GM23248 (cell line): Measurements from ENCODE around the gene EVX2. TPM values are rescaled to one million over a fixed set of nuclear protein-coding genes. Genes with fewer than 3 reads are reported as not detected.

ENCODE experiments used
- DNase-seq: peaks from one replicate; pipeline ENCODE4 v3.0.0-alpha.2; 2015
- H2AFZ ChIP-seq: fragments of 200-600 bp; sonication (generic); 2 replicates; pipeline ENCODE4 v1.6.1; 2016; ENCODE audit warnings: antibody characterized with exemption
- H3F3A ChIP-seq: fragments of 200-600 bp; sonication (generic); 2 replicates; pipeline ENCODE4 v1.6.1; 2016; ENCODE audit warnings: mild to moderate bottlenecking, antibody characterized with exemption, mixed run types; ENCODE audit not compliant: insufficient read depth
- H3K27ac ChIP-seq: fragments of 200-600 bp; sonication (generic); 2 replicates; pipeline ENCODE4 v1.5.1; 2016; ENCODE audit warnings: mild to moderate bottlenecking
- H3K27me3 ChIP-seq: fragments of 200-600 bp; sonication (generic); replicated peaks from 2 replicates; pipeline ENCODE4 v1.6.1; 2016; ENCODE audit warnings: mild to moderate bottlenecking; ENCODE audit not compliant: insufficient read depth
- H3K36me3 ChIP-seq: fragments of 200-600 bp; sonication (generic); 2 replicates; pipeline ENCODE4 v1.6.1; 2016; ENCODE audit warnings: low read depth, mild to moderate bottlenecking
- H3K4me1 ChIP-seq: fragments of 200-600 bp; sonication (generic); 2 replicates; pipeline ENCODE4 v1.6.1; 2016; ENCODE audit warnings: mild to moderate bottlenecking; ENCODE audit not compliant: insufficient read depth
- H3K4me2 ChIP-seq: fragments of 200-600 bp; sonication (generic); one replicate; pipeline ENCODE4 v1.6.1; 2016; ENCODE audit warnings: mild to moderate bottlenecking; ENCODE audit not compliant: unreplicated experiment
- H3K4me3 ChIP-seq: fragments of 200-600 bp; sonication (generic); 2 replicates; pipeline ENCODE4 v1.5.1; 2016; ENCODE audit warnings: mild to moderate bottlenecking
- H3K79me2 ChIP-seq: fragments of 200-600 bp; sonication (generic); 2 replicates; pipeline ENCODE4 v1.6.1; 2016; ENCODE audit warnings: mild to moderate bottlenecking; ENCODE audit not compliant: insufficient read depth
- H3K9ac ChIP-seq: fragments of 200-600 bp; sonication (generic); 2 replicates; pipeline ENCODE4 v1.6.1; 2016; ENCODE audit warnings: mild to moderate bottlenecking
- H3K9me2 ChIP-seq: fragments of 200-600 bp; sonication (generic); 2 replicates; pipeline ENCODE4 v1.6.1; 2016; ENCODE audit warnings: mixed run types, mild to moderate bottlenecking, moderate library complexity; ENCODE audit not compliant: insufficient read depth
- H3K9me3 ChIP-seq: fragments of 200-600 bp; sonication (generic); one replicate; pipeline ENCODE4 v1.6.1; 2017; ENCODE audit warnings: low read depth
- H4K20me1 ChIP-seq: fragments of 200-600 bp; sonication (generic); 2 replicates; pipeline ENCODE4 v1.6.0; 2016; ENCODE audit not compliant: insufficient read depth
- EZH2 ChIP-seq: fragments of 200-600 bp; sonication (generic); IDR thresholded peaks from 2 replicates; pipeline ENCODE4 v1.6.1; 2018; ENCODE audit warnings: antibody characterized with exemption, mild to moderate bottlenecking; ENCODE audit not compliant: insufficient read depth, poor library complexity, severe bottlenecking
- EZH2phosphoT487 ChIP-seq: fragments of 200-600 bp; sonication (generic); IDR thresholded peaks from 2 replicates; pipeline ENCODE4 v1.6.1; 2018; ENCODE audit warnings: antibody characterized with exemption, moderate library complexity, mild to moderate bottlenecking, low read depth; ENCODE audit not compliant: insufficient read depth
- WGBS, 2 experiments: methylation state at CpG; one replicate each; pipeline ENCODE4 v1.1.6; 2015 to 2017; ENCODE audit warnings: low lambda C conversion rate in 2 of 2, low coverage in 1 of 2; ENCODE audit errors: missing lambda C conversion rate in 2 of 2; 5-methylcytosine and 5-hydroxymethylcytosine counted together
- in situ Hi-C: fragments of 300-500 bp; cut with MboI; formaldehyde crosslinking; loops from 2 replicates; pipeline ENCODE4 v1.15.0; 2020
- polyA plus RNA-seq: library from polyadenylated mRNA; unstranded; fragments of >200 nt; fragmentation: Nextera tagmentation; extraction: Ambion mirVana; gene quantifications from 2 replicates; pipeline ENCODE4 v1.2.1, GENCODE V29; 2016
- total RNA-seq: library from RNA; depleted of rRNA; stranded (reverse); fragments of >200 nt; shearing (Covaris generic); gene quantifications from 2 replicates; pipeline ENCODE4 v1.2.3, GENCODE V29; 2014

Gene EVX2
- total and polyA plus RNA-seq, 2 experiments from 2014 or later: not detected

- 90 to 92% methylated on average over 9 of the region's 9 CpGs for WGBS, 2 experiments
Observed at GRCh38 chr2:176124947-176125771, 41.4 kb upstream of the EVX2 start.

GRCh38 chr2:176124110-176124946 lies 40.6 kb upstream of the EVX2 start:
- no peak overlapping the region for H3K4me3 ChIP-seq
- peaks cover 20% of the 10 kb centered on the region for H3K4me1 ChIP-seq
- H3K79me2 ChIP-seq: peaks cover 64% of the 10 kb centered on the region
- H3K27me3 ChIP-seq: no peaks in the 10 kb centered on the region
- 95 to 97% methylated on average over 31 to 34 of the region's 34 CpGs for WGBS, 2 experiments
- H3K9me3 ChIP-seq: no peaks in the 10 kb centered on the region
- no peak for DNase-seq
- H3K4me2 ChIP-seq: no peak overlapping the region
- H2AFZ ChIP-seq: no peak overlapping the region
- H3K9ac ChIP-seq: no peak overlapping the region
- H3K27ac ChIP-seq: no peak overlapping the region
- in situ Hi-C loops: loop anchor here (10.0 to 25.0 kb wide), 2 partner anchors 700 to 1613 kb away; no protein-coding TSS in a partner anchor
- H4K20me1 ChIP-seq: no peaks in the 10 kb centered on the region
- H3K36me3 ChIP-seq: peaks cover 6% of the 10 kb centered on the region; the same call in 1 of the 2 replicates
- H3K9me2 ChIP-seq: no peaks in the 10 kb centered on the region
- H3F3A ChIP-seq: peaks cover 28% of the 10 kb centered on the region
- no peak for TF ChIP-seq EZH2phosphoT487
- TF ChIP-seq EZH2: no peak

More at GRCh38 chr2:176124947-176125771, 41.4 kb upstream of the EVX2 start:
- Histone ChIP-seq H3K27me3 (no peaks in the 10 kb centered on the region), H2AFZ (no peak overlapping the region), H3K9me3 (no peaks in the 10 kb centered on the region), H3K27ac (peak overlapping the region; percentile 97; the same call in 1 of the 2 replicates), H3K4me2 (no peak overlapping the region), H3K9me2 (no peaks in the 10 kb centered on the region), H3K36me3 (peaks cover 6% of the 10 kb centered on the region; the same call in 1 of the 2 replicates), H3F3A (peaks cover 22% of the 10 kb centered on the region), H3K79me2 (peaks cover 57% of the 10 kb centered on the region), H4K20me1 (no peaks in the 10 kb centered on the region), H3K4me1 (peaks cover 20% of the 10 kb centered on the region), H3K9ac (no peak overlapping the region), H3K4me3 (no peak overlapping the region)
- DNase-seq: no peak
- no peak for TF ChIP-seq EZH2phosphoT487
- no peak for TF ChIP-seq EZH2
- in situ Hi-C loops: loop anchor here (5.0 to 25.0 kb wide), 4 partner anchors 512 to 1612 kb away; no protein-coding TSS in a partner anchor

- TF ChIP-seq EZH2 (no peak), EZH2phosphoT487 (no peak)
- 69% methylated on average over 38 to 40 of the region's 40 CpGs for WGBS, 2 experiments
- Histone ChIP-seq H4K20me1 (no peaks in the 10 kb centered on the region), H3F3A (peaks cover 28% of the 10 kb centered on the region), H3K9me3 (no peaks in the 10 kb centered on the region), H3K27me3 (no peaks in the 10 kb centered on the region), H3K9me2 (no peaks in the 10 kb centered on the region), H3K27ac (no peak overlapping the region; the same call in 1 of the 2 replicates), H2AFZ (peak overlapping the region; percentile 68; the same call in 1 of the 2 replicates), H3K9ac (peak overlapping the region; percentile 73), H3K4me3 (peak overlapping the region; percentile 70), H3K4me1 (peaks cover 20% of the 10 kb centered on the region), H3K4me2 (peak overlapping the region; percentile 56), H3K36me3 (peaks cover 9% of the 10 kb centered on the region; the same call in 1 of the 2 replicates), H3K79me2 (peaks cover 66% of the 10 kb centered on the region)
- in situ Hi-C loops: loop anchor here (10.0 to 25.0 kb wide), 2 partner anchors 701 to 1614 kb away; no protein-coding TSS in a partner anchor
- DNase-seq: no peak
Observed at GRCh38 chr2:176123411-176124109, 39.8 kb upstream of the EVX2 start.
